AG08396 (cell line): Measurements from ENCODE around the gene ATAD3C.
"Not testable (repeated sequence)": the region's sequence is repeated elsewhere in the genome, so short reads cannot be mapped to it uniquely, and the experiment has no call there.

Experiments used
- DNase-seq: peaks from one replicate; pipeline ENCODE4 v3.0.0; 2012; ENCODE audit warnings: low spot score, mixed read lengths

ATAD3C gene

DNA sequence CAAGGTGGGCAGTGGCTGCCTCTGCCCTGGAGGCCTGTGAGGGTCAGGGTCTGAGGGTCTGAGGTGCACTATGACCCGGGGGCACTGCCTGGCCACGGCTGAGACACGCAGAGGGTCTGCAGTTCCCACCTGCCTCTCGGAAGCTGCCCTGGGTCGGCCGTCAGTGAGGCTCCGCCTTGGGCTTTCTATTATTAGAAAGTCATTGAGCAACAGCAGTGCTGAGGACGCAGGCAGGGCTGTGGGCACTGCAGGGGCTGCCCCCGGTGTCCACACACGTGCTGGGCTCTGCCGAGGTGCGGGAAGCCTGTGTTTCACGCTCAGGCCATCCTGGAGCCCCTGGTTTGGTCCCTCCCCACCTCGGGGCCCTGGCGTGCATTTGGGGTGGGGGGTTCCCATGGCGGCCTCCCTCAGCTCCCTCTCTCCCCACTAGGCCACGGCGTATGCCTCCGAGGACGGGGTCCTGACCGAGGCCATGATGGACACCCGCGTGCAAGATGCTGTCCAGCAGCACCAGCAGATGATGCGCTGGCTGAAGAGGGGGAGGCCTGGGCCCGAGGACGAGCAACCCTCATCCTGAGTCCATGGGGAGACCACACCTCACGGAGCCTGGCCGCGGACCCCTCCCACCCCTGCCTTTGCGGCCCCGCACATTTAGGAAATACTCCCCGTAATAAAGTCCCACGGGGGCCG, 59.4 kb downstream of the ATAD3C start:
- DNase-seq = not testable (repeated sequence)

DNA sequence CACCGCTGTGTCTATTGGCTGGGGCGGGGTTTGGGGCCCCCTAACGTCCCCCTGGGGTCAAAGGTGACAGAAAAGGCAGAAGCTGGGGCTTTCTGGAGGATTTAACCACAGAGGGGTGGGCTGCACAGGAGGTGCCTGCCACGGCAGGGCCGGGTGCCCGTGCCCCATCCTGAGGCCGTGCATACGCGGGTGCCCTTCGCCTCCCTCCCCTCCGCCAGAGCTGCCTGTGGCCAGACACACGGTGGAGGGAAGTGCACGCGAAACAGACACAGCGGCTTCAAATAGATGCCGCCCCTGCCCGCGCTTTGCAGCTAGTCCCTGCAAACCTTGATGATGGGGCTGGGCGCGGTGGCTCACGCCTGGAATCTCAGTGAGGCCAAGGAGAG, 60.0 kb downstream of the ATAD3C start:
- not testable (repeated sequence) for DNase-seq

DNA sequence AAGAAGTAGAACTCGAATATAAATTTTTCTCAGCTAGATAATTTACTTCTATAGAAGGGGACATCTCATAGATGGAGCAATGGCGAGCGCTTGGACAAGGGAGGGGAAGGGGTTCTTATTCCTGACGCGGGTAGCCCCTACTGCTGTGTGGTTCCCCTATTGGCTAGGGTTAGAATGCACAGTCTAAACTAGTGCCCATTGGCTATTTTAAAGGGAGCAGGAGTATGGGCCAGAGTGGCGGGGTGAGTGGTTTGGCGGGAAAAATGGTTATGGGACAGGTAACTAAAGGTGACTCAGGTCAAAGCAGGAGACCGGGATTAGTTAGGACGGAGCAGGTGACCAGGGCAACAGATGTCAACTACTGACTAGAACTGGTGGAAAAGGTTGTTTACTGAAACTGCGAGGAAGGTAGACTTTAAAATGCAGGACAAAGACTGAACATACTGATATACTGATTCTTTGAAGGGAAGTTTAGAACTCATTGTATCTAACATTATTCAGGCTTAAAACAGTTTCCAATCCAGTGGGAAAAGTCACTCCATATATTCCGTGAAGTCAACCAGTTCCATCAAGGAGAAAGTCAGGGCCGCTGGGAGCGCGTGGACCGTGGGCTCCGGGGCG, 61.5 kb downstream of the ATAD3C start:
- no peak for DNase-seq

DNA sequence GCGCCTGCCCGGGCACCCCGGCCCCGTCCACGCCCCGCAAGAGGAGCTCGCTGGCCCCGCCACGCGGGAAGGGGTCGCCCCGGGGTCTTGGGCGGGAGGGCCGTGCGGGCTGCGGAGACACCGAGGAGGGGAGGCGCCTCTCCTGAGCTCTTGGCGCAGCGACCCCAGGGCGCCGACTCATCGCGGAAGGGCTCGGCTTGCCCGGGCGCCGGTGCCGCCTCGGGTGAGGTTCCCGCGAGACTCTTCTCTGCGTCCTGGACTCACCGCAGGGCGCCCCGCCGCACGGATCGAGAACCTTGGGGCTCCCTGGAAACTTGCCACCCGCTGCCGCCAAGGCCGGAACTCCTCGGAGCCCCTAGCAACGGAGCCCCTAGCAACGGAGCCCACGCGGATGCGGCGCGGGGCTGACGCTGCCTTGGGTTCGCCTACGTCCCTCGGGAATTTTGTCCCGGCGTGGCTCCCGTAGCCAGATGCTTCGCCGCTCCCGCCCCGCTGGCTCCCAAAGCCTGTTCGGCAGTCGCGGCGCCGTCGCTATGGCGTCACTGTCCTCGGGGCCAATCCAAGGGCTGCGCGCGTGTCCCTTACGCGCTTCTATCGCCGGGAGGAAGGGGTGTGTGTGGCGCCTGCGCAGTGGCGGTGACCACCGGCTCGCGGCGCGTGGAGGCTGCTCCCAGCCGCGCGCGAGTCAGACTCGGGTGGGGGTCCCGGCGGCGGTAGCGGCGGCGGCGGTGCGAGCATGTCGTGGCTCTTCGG, 62.2 kb downstream of the ATAD3C start, which contains the start of gene ATAD3A:
Gene ATAD3A, plus strand, starts transcription at position 630 of the 753 bp plus-strand sequence. Its CDS starts 107 bp downstream, at position 737.
- peak; percentile 99 for DNase-seq

DNA sequence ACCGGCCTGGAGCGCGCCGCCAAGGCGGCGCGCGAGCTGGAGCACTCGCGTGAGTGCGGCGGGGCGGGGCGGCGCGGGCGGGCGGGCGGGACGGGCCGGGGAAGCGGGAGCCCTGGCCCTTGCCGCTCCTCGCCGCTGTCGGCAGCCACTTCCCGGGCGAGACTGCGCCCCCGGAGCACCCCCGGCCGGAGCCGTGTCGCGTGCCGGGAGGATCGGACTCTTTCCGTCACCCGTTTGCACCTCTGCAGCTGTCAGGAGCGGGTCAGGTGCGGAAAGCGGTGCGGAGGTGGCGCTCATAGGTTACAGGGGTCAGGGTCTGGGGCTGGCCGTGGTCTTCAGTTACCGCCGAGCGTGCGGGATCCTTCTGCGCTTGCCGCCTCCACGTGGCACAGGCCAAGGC, 62.9 kb downstream of the ATAD3C start:
- not testable (repeated sequence) for DNase-seq

DNA sequence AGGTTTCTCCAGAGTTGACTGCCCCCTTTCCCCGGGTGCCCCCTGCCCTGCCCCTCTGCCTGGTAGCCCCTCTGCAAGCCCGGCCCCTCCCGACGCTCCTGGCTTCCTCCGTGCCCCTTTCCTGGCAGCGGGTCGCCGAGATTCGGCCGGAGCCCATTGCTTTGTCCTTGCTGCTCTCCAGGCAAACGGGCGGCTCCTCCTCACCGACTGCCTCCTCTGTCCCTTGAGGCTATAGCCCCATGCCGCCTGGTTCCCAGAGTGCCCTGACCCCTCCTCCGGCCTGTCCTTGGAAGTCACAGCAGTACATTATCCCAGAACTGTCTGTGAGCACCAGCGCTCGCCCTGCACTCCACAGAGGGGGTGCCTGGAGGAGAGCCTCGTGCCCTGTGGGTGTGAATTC, 64.2 kb downstream of the ATAD3C start:
- DNase-seq = not testable (repeated sequence)

DNA sequence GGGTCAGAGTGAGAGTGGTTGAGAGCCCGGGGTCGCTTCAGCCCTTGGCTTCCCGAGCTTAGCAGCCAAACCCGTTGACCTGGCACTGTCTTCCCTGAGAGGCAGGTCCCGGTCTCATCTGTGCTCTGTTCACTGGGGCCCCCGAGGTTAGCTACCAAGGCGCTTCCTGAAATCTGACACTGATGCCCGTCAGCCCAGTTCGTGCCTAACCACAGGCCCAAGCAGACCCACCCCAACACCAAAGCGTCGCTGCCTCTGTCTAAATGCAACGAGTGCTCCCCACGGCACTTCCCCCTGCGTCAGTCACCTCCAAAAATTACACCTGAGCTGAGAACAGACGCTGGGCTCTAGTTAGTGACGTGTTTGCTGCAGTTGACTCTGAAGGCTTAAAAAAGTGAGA, 64.9 kb downstream of the ATAD3C start:
- DNase-seq = not testable (repeated sequence)

DNA sequence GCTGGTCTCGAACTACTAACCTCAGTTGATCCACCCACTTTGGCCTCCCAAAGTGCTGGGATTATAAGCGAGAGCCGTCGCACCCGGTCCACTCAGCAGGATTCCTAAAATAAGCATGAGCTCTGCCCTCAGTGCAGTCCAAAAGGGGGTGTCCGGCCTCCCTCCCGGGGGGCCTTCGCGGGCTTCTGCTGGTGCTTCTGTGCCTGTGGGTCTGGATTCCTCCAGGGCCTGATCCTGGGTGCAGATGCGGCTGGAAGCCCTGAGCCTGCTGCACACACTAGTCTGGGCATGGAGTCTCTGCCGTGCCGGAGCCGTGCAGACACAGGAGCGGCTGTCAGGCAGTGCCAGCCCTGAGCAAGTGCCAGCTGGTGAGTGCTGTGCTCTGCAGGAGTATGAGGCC, 67.4 kb downstream of the ATAD3C start:
- not testable (repeated sequence) for DNase-seq

DNA sequence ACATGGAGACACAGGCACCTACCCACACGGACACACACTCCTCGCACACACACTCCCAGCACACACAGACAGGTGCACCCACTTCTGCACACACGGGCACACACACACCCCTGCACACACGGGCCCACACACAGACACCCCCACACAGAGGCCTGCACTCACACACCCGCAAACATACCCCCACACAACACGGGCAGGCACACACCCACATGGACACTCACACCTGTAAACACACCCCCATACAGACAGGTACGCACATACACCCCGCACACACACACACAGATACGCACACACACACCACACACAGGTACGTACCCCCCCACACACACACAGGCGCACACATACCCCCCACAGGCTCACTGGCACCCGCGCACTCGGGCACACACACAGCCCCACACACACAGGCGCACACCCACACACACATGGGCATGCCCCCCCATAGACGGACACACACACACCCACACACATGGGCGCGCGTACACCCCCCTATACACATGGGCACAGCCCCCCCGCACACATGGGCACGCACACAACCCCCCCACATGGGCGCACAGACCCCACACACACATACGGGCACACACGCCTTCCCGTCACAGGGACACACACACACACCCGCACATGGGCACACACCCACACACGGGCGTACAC, 68.6 kb downstream of the ATAD3C start:
- no peak for DNase-seq

DNA sequence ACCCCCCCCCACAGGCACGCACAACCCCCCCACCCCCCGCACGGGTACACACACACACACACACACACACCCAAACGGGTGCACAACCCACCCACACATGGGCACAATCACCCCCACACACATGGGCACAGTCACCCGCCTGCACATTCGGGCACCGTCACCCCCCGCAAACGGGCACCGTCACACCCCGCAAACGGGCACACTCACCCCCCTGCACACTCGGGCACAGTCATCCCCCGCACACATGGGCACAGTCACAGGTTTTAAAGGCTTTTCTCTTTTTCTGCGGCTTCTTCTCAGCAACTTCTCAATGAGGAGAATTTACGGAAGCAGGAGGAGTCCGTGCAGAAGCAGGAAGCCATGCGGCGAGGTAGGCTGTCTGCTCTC, 69.1 kb downstream of the ATAD3C start:
- DNase-seq = not testable (repeated sequence)
